ENCODE results near the gene GAS2L1.
A peak's percentile ranks its signal among the peaks of the same experiment; 100 is the strongest.

Gene GAS2L1

GRCh38 chr22:29275819-29276565 is 30.5 kb upstream of the GAS2L1 start:
- no peak for DNase-seq

- DNase-seq, result no peak
These were observed 28.5 kb upstream of the GAS2L1 start for GRCh38 chr22:29277927-29278326.

GRCh38 chr22:29284196-29284595 is 22.3 kb upstream of the GAS2L1 start:
- DNase-seq, result no peak

- DNase-seq, result no peak
These were observed 17.6 kb upstream of the GAS2L1 start for GRCh38 chr22:29288837-29289236.

- DNase-seq, result no peak
These were observed 16.4 kb upstream of the GAS2L1 start for GRCh38 chr22:29290061-29290460.

GRCh38 chr22:29291215-29291614 is 15.2 kb upstream of the GAS2L1 start:
- no peak for DNase-seq

- no peak for DNase-seq
These were observed 14.1 kb upstream of the GAS2L1 start for GRCh38 chr22:29292379-29292778.

- DNase-seq, result no peak
These were observed 7.8 kb upstream of the GAS2L1 start for GRCh38 chr22:29298641-29299040.

GRCh38 chr22:29299136-29299900 is 7.1 kb upstream of the GAS2L1 start:
- no peak for DNase-seq

GRCh38 chr22:29300467-29300806 is 6.0 kb upstream of the GAS2L1 start:
- no peak for DNase-seq

GRCh38 chr22:29300807-29301601 is 5.4 kb upstream of the GAS2L1 start:
- DNase-seq, result peak; percentile 46

GRCh38 chr22:29301716-29302401 is 4.6 kb upstream of the GAS2L1 start:
- peak; percentile 32 for DNase-seq

GRCh38 chr22:29302402-29302680 is 4.1 kb upstream of the GAS2L1 start:
- DNase-seq, result no peak

- peak; percentile 41 for DNase-seq
These were observed 3.6 kb upstream of the GAS2L1 start for GRCh38 chr22:29302681-29303465.

GRCh38 chr22:29305836-29306174 is 645 bp upstream of the GAS2L1 start:
- no peak for DNase-seq

GRCh38 chr22:29306835-29307595 is 565 bp downstream of the GAS2L1 start:
- DNase-seq, result peak; percentile 86

GRCh38 chr22:29307596-29308147 is 1.2 kb downstream of the GAS2L1 start:
- no peak for DNase-seq

- no peak for DNase-seq
These were observed 1.8 kb downstream of the GAS2L1 start for GRCh38 chr22:29308148-29308790.

GRCh38 chr22:29308791-29309262 is 2.4 kb downstream of the GAS2L1 start:
- no peak for DNase-seq

- DNase-seq, result no peak
These were observed 3.0 kb downstream of the GAS2L1 start for GRCh38 chr22:29309332-29310064.
